HEK293T (cell line): ENCODE results near the gene TAF15.

ENCODE experiments used
- ARNT ChIP-seq: fragments of 450-650 bp; IDR thresholded peaks from 2 replicates; pipeline ENCODE4 v1.6.1; 2017; ENCODE audit warnings: mild to moderate bottlenecking
- BHLHE40 ChIP-seq: fragments of 450-650 bp; IDR thresholded peaks from 2 replicates; pipeline ENCODE4 v1.6.1; 2016; ENCODE audit warnings: mild to moderate bottlenecking, moderate library complexity, borderline replicate concordance
- CTBP1 ChIP-seq: fragments of 450-650 bp; IDR thresholded peaks from 2 replicates; pipeline ENCODE4 v1.6.1; 2016; ENCODE audit warnings: borderline replicate concordance
- ELF4 ChIP-seq: fragments of 450-650 bp; IDR thresholded peaks from 2 replicates; pipeline ENCODE4 v1.6.1; 2017; ENCODE audit warnings: antibody characterized with exemption
- FOXA1 ChIP-seq: fragments of 450-650 bp; IDR thresholded peaks from 2 replicates; pipeline ENCODE4 v1.6.1; 2016; ENCODE audit warnings: mild to moderate bottlenecking
- FOXK2 ChIP-seq: fragments of 450-650 bp; IDR thresholded peaks from 2 replicates; pipeline ENCODE4 v1.6.1; 2016; ENCODE audit warnings: mild to moderate bottlenecking
- FOXM1 ChIP-seq: fragments of 450-650 bp; IDR thresholded peaks from 2 replicates; pipeline ENCODE4 v1.6.1; 2017; ENCODE audit warnings: mild to moderate bottlenecking, borderline replicate concordance
- HDGF ChIP-seq: fragments of 450-650 bp; IDR thresholded peaks from 2 replicates; pipeline ENCODE4 v1.6.1; 2017; ENCODE audit warnings: antibody characterized with exemption, borderline replicate concordance
- L3MBTL2 ChIP-seq: fragments of 450-650 bp; conservative IDR thresholded peaks from 2 replicates; pipeline ENCODE4 v1.6.1; 2016; ENCODE audit warnings: mild to moderate bottlenecking
- LEF1 ChIP-seq: fragments of 450-650 bp; IDR thresholded peaks from 2 replicates; pipeline ENCODE4 v1.6.1; 2017; ENCODE audit warnings: mild to moderate bottlenecking, borderline replicate concordance
- NFRKB ChIP-seq: fragments of 450-650 bp; IDR thresholded peaks from 2 replicates; pipeline ENCODE4 v1.6.1; 2016; ENCODE audit warnings: mild to moderate bottlenecking, moderate library complexity
- SP1 ChIP-seq: fragments of 450-650 bp; IDR thresholded peaks from 2 replicates; pipeline ENCODE4 v1.6.1; 2017
- SUZ12 ChIP-seq: fragments of 450-650 bp; IDR thresholded peaks from 2 replicates; pipeline ENCODE4 v1.6.1; 2016; ENCODE audit warnings: mild to moderate bottlenecking

DNA sequence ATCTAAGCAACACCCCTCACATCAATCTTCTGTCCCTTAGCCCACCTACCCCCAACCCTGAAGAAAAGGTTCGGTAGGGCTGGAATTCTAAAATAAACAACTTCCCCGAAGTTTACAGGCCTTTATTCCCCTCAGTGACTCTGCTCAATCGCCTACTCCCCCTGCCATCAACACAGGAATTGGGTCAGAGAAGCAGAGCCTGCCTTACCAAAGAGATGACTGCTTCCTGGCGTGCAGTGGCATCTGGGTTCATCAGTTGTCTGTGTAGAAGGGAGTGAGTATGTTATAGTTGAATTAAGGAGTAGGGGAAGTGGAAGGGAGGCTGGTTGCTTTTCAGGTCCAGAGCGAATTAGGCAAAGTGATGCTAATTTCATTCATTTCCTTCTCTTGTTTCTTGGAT lies 46.7 kb downstream of the TAF15 start:
- TF ChIP-seq LEF1 (no peak), FOXK2 (no peak), BHLHE40 (no peak), HDGF (no peak), CTBP1 (no peak), NFRKB (no peak), FOXM1 (no peak), SP1 (no peak), L3MBTL2 (no peak), SUZ12 (no peak), ARNT (no peak), FOXA1 (no peak), ELF4 (no peak)
